HuH-7 (cell line): ENCODE measurements around the gene C14orf93.

Experiments used
- DNase-seq: peaks from one replicate; pipeline ENCODE4 v3.0.0; 2011; ENCODE audit warnings: low spot score

C14orf93 gene

GRCh38 chr14:22994762-22995275, 15.1 kb downstream of the C14orf93 start:
- peak; percentile 58 for DNase-seq

DNA sequence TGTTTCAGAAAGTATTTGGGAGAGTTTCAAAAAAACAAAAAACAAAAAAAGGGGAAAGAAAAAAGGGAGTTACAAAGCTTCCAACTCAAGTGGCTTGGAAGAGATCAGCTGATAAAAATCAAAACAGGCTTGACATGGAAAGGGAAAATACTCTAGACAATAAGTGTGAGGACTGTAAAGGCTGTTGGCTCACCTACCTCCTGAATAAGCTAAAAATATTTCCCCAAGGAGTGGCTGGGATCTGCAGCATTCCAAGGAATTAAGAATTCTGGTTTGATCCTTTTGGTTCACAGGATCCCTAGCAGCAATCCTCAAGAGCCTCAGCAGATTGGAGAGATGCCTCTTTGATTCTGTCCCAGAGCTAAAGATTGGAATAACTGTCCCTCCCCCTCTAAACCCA, 16.4 kb downstream of the C14orf93 start:
- DNase-seq: no peak

DNA sequence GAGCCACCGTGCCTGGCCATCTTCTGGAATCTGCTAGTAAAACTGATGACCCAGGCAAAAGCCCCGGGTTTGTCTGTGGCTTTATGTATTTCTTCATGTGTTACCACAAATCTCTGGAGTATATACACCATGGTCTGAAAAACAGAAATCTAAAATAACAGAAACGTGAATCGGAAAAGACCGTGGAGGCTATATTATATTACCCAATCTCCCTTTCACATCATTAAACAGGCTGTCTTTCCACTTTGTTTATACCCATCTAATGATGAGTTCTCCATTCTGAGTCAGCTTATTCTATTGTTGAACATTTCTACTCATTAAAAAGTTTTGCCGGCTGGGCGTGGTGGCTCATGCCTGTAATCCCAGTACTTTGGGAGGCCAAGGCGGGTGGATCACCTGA, 18.1 kb downstream of the C14orf93 start:
- no peak for DNase-seq

DNA sequence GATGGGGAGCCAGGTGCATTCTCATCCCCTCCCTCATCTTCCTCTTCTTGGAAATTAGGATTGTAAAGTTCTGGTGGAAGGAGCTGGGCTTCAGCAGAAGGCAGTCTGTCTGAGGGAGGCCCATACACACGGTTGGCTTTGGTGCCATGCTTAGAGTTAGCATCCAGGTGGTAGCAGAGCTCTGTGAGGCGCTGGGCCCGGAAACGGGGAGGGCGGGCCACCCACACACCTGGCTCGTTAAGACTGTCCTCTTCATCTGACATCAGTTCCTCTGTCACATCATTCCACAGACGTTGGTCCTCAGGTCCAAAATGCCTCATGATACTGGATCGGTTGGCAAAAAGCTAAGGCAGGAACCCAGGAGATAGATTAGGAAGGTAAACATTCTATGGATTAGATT, 22.7 kb downstream of the C14orf93 start:
- no peak for DNase-seq

- peak; percentile 80 for DNase-seq
Measured at GRCh38 chr14:22986508-22987054, 23.4 kb downstream of the C14orf93 start.

DNA sequence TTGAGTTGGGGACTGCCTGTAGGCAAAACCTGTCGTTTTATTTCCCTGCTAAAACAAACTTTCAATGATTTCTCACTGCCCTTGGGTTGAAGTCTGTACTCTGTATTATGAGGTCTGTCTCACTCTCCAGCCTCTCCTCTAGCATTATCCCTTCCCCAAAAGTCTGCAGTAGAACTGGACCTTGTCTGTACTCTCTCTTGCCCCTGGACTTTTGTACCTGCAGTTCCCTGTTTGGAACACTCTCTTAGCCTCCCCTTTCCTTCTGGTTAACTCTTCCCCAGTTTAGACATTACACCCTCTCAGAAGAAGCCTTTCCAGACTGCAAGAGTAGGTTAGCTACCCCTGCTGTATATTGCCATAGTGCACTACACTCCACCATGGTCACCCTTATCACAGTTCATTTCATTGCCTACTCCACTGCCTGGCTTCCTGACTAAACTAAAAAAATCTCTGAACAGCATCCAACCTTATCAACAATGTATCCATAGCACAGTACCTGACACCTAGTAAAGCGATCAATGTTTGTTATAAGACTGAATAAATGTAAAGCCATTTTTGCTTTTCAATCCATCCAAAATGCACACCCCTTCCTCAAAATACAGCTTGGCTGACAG, 23.9 kb downstream of the C14orf93 start:
- DNase-seq: no peak

- no peak for DNase-seq
Measured at GRCh38 chr14:22984959-22985658, 24.8 kb downstream of the C14orf93 start.

- peak; percentile 93 for DNase-seq
Measured at GRCh38 chr14:22982477-22983245, 27.3 kb downstream of the C14orf93 start, which contains the start of gene AJUBA. TSS of gene AJUBA (minus strand) at chr14:22982551. CDS start at chr14:22982266, 285 bp downstream.

GRCh38 chr14:22981876-22982476, 28.0 kb downstream of the C14orf93 start:
- DNase-seq: no peak

- DNase-seq: no peak
Measured at GRCh38 chr14:22981090-22981875, 28.7 kb downstream of the C14orf93 start.

GRCh38 chr14:22980672-22981089, 29.3 kb downstream of the C14orf93 start:
- DNase-seq: peak; percentile 72

GRCh38 chr14:22979748-22980392, 30.1 kb downstream of the C14orf93 start:
- DNase-seq: no peak

DNA sequence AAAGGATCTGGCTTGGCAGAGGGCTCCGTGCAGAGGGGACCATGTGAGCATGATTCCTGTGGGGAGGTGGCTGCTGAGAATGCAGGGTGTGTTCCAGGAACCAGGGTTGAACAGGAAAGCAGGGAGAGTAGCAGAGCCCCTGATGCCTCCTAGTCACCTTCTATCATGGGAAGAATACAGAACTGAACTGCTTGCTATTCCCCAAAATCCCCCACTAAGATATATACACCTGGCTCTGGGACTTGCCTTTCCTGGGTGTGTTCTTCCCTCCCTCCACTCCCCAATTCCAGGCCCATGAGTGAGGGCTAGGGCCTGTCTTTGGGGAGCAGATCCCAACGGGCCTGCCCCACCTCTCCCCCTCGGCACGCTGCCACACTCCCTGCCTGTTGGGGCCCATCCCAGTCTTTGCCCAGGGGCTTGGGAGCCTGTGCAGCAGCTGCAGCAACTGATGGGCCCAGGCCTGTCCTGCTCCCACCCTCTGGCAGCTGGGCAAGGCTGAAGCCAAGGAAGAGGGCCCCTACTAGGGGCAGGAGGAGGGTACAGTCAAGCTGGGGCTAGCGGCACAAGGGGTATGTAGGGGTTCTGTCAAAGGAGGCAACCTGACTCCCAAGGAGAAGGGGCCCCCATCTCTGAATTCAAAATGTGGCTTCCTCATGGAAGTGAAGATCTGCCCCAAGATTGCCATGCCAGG, 30.8 kb downstream of the C14orf93 start:
- no peak for DNase-seq

DNA sequence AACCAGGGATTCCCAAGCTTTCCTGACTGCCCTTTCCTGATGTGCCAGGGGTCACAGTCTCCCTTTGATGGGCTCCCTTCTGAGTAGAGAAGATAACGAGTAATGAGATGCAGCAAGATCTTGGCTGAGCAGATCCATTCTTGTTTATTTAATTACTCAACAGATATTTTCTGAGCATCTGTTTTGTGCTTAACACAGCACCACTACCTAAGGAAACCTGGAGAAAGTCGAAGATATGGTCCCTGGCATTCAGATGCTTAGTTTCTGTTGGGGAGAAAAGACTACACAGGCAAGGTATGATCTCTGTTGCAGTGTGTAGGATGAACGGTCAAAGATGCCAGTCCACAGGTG, 31.5 kb downstream of the C14orf93 start:
- DNase-seq: no peak

DNA sequence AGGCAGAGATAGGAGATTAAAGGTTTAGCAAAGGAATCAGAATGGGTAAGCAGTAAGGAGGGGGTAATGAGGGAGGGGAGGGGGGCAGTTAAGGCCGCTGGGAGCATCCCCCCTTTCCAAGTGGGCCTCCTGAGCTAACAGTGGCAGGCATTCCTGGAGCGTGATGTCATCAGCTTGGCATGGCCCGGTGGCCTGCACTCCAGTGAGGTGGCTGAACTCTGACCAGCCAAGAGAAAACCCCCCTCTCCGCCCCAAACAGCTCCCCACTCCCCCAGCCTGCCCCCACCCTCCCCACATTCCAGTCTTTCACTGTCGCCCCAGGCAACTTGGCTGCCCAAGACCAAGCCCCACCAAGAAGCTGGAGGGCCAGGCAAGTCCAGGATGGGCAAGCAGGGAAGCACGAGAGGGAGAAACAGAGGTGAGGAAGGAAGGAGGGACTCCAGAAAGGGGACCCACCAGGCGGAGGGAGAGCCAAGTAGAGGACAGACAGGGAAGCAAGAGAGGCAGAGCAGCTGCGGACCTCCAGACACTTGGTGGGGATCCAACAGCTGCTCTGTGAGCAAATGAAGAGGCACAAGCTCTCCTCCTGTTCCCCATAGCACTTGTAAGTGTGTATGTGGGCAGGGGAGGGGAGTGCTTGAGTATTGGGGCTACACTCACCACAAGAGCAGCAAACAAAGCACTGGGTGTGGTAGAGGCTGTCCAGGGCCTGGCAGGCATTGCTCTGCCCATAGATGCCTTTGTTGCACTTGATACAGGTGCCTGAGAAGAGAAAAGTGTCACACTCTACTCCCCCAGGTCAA, 32.1 kb downstream of the C14orf93 start:
- peak; percentile 80 for DNase-seq

GRCh38 chr14:22977434-22977683, 32.6 kb downstream of the C14orf93 start:
- no peak for DNase-seq

- DNase-seq: peak; percentile 68
Measured at GRCh38 chr14:22976620-22977433, 33.1 kb downstream of the C14orf93 start.

- no peak for DNase-seq
Measured at GRCh38 chr14:22974530-22975313, 35.2 kb downstream of the C14orf93 start.
